ENCODE measurements around the gene MLANA. TPM values are rescaled to one million over a fixed set of nuclear protein-coding genes. Genes with fewer than 3 reads are reported as not detected.

MLANA gene
- total RNA-seq, 2 experiments from 2014 or later = not detected

DNA sequence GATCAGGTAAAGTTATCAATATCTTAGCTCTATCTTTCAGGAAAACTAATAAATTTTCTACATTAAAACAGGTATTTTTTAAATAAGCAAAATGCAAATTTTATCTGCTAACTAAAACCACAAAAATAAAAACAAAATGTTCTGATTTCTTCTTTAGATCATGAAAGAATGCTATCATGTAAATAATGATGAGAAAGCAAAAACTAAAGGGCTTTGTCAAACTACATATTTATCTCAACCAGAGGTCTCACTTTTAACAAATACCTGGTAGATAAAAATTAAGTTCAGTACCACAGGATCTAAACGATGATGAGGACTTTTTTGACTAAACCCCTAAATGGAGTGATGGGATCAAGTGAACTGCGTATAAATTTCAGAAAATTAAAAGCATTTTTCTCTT, 50.5 kb downstream of the MLANA start:
- no peak overlapping the region for H3K27ac ChIP-seq (ENCODE audit: low read depth in 1 of 2, low read length in 2 of 2)
- Mint-ChIP-seq H3K4me1 (ENCODE audit: low read depth) (no peaks in the 10 kb centered on the region), H3K9me3 (no peaks in the 10 kb centered on the region), H3K36me3 (ENCODE audit: low read depth) (peaks cover 5% of the 10 kb centered on the region), H3K27ac (no peak overlapping the region), H3K4me3 (no peak overlapping the region), H3K27me3 (no peaks in the 10 kb centered on the region)
- intact Hi-C loops (cut with DNase I, micrococcal nuclease) = no loop called here
- H3K4me3 ChIP-seq (ENCODE audit: low read length) = no peak overlapping the region
- ChIA-PET CTCF (no interaction called here), POLR2A (no interaction called here)
- DNase-seq (no peak), ATAC-seq (ENCODE audit: poor library complexity) (no peak)
- TF ChIP-seq, protein P1, sequence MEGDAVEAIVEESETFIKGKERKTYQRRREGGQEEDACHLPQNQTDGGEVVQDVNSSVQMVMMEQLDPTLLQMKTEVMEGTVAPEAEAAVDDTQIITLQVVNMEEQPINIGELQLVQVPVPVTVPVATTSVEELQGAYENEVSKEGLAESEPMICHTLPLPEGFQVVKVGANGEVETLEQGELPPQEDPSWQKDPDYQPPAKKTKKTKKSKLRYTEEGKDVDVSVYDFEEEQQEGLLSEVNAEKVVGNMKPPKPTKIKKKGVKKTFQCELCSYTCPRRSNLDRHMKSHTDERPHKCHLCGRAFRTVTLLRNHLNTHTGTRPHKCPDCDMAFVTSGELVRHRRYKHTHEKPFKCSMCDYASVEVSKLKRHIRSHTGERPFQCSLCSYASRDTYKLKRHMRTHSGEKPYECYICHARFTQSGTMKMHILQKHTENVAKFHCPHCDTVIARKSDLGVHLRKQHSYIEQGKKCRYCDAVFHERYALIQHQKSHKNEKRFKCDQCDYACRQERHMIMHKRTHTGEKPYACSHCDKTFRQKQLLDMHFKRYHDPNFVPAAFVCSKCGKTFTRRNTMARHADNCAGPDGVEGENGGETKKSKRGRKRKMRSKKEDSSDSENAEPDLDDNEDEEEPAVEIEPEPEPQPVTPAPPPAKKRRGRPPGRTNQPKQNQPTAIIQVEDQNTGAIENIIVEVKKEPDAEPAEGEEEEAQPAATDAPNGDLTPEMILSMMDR (IDR thresholded peaks at IDR 0.05) = no peak
- no peaks in the 10 kb centered on the region for H3K4me1 ChIP-seq (ENCODE audit: insufficient read depth, low read length)
- H3K9me3 ChIP-seq (ENCODE audit: control insufficient read depth in 1 of 2, insufficient read depth in 1 of 2, low read length in 2 of 2) = no peaks in the 10 kb centered on the region
- H3K27me3 ChIP-seq (ENCODE audit: control insufficient read depth in 1 of 2, insufficient read depth in 2 of 2, low read length in 2 of 2) = no peaks in the 10 kb centered on the region
- H3K36me3 ChIP-seq (ENCODE audit: insufficient read depth, low read length) = no peaks in the 10 kb centered on the region

DNA sequence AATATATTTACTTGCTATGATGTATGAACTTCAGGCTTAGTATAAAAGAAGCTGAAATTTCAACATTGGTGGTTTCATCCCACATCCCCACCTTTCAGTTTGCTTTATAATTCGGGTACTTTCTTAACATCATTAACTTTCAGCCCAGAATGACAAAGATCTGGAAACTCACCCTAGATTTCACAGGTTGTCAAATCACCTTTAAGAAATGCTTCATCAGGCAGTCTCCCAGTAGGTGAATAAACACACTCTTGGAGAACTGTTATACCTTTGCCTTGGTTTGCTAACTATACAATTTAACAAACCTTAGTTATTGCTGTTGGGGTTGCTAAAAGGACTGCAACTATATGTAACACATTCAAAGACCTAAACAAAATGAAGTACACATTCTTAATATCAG, 54.4 kb downstream of the MLANA start:
- H3K4me3 Mint-ChIP-seq = no peak overlapping the region
- no peaks in the 10 kb centered on the region for H3K36me3 Mint-ChIP-seq (ENCODE audit: low read depth)
- CTCF ChIA-PET = no interaction called here

DNA sequence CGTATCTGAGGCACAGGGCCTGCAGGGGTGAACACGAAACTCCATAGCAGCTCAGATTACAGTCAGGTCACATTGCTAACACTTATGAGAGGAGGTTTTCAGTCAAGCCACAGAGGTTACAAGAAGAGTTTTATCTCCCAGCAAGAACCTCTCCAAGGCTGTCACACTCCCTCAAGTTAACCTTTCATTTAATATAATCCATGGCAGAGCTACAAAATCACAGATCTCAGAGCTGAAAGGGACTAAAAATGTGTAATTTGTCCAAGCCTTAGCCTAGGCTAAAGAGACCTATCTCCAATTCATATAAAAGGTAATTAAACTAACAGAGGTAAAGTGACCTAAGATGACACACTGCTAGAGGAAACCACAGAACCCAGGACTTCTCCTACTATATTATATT, 57.2 kb downstream of the MLANA start:
- no peaks in the 10 kb centered on the region for H3K4me1 ChIP-seq (ENCODE audit: insufficient read depth, low read length)

More for the DNA sequence above, 54.4 kb downstream of the MLANA start:
- no peaks in the 10 kb centered on the region for H3K9me3 ChIP-seq (ENCODE audit: control insufficient read depth in 1 of 2, insufficient read depth in 1 of 2, low read length in 2 of 2)
- intact Hi-C loops (cut with DNase I, micrococcal nuclease) = no loop called here
- TF ChIP-seq, protein P1 (IDR thresholded peaks at IDR 0.05) = no peak
- no peak for ATAC-seq (ENCODE audit: poor library complexity)
- POLR2A ChIA-PET = no interaction called here
- H3K4me1 Mint-ChIP-seq (ENCODE audit: low read depth) = peaks cover 25% of the 10 kb centered on the region
- no peak overlapping the region for H3K4me3 ChIP-seq (ENCODE audit: low read length)
- no peaks in the 10 kb centered on the region for H3K4me1 ChIP-seq (ENCODE audit: insufficient read depth, low read length)
- DNase-seq = no peak
- no peaks in the 10 kb centered on the region for H3K36me3 ChIP-seq (ENCODE audit: insufficient read depth, low read length)
- no peaks in the 10 kb centered on the region for H3K9me3 Mint-ChIP-seq
- no peaks in the 10 kb centered on the region for H3K27me3 Mint-ChIP-seq
- H3K27ac ChIP-seq (ENCODE audit: low read depth in 1 of 2, low read length in 2 of 2) = no peak overlapping the region
- no peak overlapping the region for H3K27ac Mint-ChIP-seq
- no peaks in the 10 kb centered on the region for H3K27me3 ChIP-seq (ENCODE audit: control insufficient read depth in 1 of 2, insufficient read depth in 2 of 2, low read length in 2 of 2)

More for the DNA sequence above, 57.2 kb downstream of the MLANA start:
- H3K27ac Mint-ChIP-seq = no peak overlapping the region
- TF ChIP-seq, protein P1 (IDR thresholded peaks at IDR 0.05) = no peak
- POLR2A ChIA-PET = interaction anchor here (1.0 kb wide), 1 partner anchor 68 kb away, joined by 4 read pairs; the partner anchor contains the start of gene RANBP6
- DNase-seq = peak in 1 of 14 experiments; percentile 30
- no peaks in the 10 kb centered on the region for H3K36me3 Mint-ChIP-seq (ENCODE audit: low read depth)
- H3K9me3 Mint-ChIP-seq = no peaks in the 10 kb centered on the region
- no peaks in the 10 kb centered on the region for H3K27me3 ChIP-seq (ENCODE audit: control insufficient read depth in 1 of 2, insufficient read depth in 2 of 2, low read length in 2 of 2)
- no peak overlapping the region for H3K27ac ChIP-seq (ENCODE audit: low read depth in 1 of 2, low read length in 2 of 2)
- no peak for ATAC-seq (ENCODE audit: poor library complexity)
- peaks cover 27% of the 10 kb centered on the region for H3K4me1 Mint-ChIP-seq (ENCODE audit: low read depth)
- no peaks in the 10 kb centered on the region for H3K27me3 Mint-ChIP-seq
- no peak overlapping the region for H3K4me3 ChIP-seq (ENCODE audit: low read length)
- intact Hi-C loops (cut with DNase I, micrococcal nuclease) = no loop called here
- CTCF ChIA-PET = no interaction called here
- no peaks in the 10 kb centered on the region for H3K9me3 ChIP-seq (ENCODE audit: control insufficient read depth in 1 of 2, insufficient read depth in 1 of 2, low read length in 2 of 2)
- H3K36me3 ChIP-seq (ENCODE audit: insufficient read depth, low read length) = no peaks in the 10 kb centered on the region
- H3K4me3 Mint-ChIP-seq = no peak overlapping the region
